ENCODE measurements around the gene SLC35A5. TPM values are rescaled to one million over a fixed set of nuclear protein-coding genes. Genes with fewer than 3 reads are reported as not detected.

Gene SLC35A5
- total and polyA plus RNA-seq, 2 of the 4 experiments (the other 2 are of a cell fraction) = 19.5 to 25.6 TPM

DNA sequence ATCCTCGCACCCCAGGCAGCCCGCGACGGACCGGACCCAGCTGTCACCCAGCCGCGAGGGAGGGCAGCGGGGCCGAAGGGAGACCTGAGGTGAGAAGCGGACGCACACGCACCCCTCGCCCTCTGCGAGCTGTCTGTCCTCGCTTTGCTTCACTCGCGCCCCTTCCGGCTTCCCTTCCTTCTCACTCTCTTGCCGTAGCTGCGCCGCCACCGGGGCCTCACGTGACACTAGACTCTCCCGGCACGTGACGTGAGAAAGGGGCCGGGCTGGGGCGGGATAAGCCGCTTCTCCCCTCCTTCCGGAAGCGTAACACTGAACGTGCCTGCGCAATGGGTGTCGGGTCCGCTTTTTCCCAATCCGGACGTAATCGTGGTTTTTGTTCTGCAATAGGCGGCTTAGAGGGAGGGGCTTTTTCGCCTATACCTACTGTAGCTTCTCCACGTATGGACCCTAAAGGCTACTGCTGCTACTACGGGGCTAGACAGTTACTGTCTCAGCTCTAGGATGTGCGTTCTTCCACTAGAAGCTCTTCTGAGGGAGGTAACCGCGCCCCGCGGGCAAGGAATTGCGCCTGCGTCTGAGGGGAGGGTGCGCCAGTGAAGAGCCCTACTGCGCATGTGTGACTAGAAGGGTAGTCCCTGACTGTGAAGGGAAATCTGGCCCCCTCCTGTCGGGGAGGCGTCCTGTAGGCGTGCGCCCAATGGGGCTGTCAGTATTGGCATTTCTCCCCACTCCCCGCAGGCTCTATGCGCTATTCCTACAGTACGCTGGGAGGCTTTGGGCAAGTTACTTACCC, at the start of gene SLC35A5, which contains the start of gene ATG3 (continued):
- peak; percentile 66; the same call in 1 of the 2 replicates for TF ChIP-seq MXI1 (IDR thresholded peaks at IDR 0.05; ENCODE audit: borderline replicate concordance, low read depth, low read length)

DNA sequence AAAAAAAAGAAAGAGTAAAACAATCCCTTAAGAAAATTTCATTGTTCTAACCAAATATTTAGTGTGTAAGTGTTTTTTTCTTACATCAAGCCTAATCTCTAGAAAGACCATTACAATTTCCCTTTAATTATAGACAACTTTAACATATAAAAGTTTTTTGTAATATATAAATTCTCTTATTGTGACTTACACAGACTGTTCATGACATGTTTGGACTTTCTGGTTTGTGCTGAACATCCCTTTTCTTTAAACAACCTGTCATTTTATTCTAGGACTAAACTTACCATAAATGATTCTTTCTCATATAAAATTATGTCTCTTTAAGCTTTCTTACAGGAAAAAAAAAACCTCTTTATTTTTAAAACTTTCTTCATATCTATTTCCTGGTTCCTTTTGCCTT, 49.5 kb upstream of the SLC35A5 start:
- H3K27ac ChIP-seq (ENCODE audit: insufficient read depth, low read length) = no peak overlapping the region
- no peak overlapping the region for H3K18ac ChIP-seq (ENCODE audit: low read depth, low read length)
- H3K9me1 ChIP-seq (ENCODE audit: insufficient read depth, low read length) = no peaks in the 10 kb centered on the region
- H4K20me1 ChIP-seq (ENCODE audit: insufficient read depth, low read length) = no peaks in the 10 kb centered on the region
- dilution Hi-C loops (cut with HindIII; ENCODE audit: low sequenced_read_pairs, unreplicated experiment) = loop anchor here (25.0 kb wide), 1 partner anchor 200 kb away; no protein-coding TSS in a partner anchor
- H3K9me3 ChIP-seq (ENCODE audit: control insufficient read depth, insufficient read depth, low read length) = no peaks in the 10 kb centered on the region
- no peak overlapping the region for H3K4me2 ChIP-seq (ENCODE audit: low read depth, low read length)
- H2BK15ac ChIP-seq (ENCODE audit: low read depth, low read length) = no peak overlapping the region
- DNase-seq (no peak), ATAC-seq (ENCODE audit: low read depth) (no peak)
- ChIA-PET CTCF (interaction anchor here (0.5 kb wide), 1 partner anchor 117 kb away, joined by 4 read pairs; no protein-coding TSS in a partner anchor), POLR2A (ENCODE audit: unreplicated experiment) (no interaction called here)
- in situ Hi-C loops (cut with MboI; ENCODE audit: low sequenced_read_pairs) = loop anchor here (25.0 kb wide), 1 partner anchor 375 kb away; the partner anchor contains the start of gene GCSAM
- BruUV-seq (replicated peaks) = no TSS peak
- no peak overlapping the region for H2AK5ac ChIP-seq (ENCODE audit: low read depth, low read length)
- H2BK20ac ChIP-seq (ENCODE audit: low read depth, low read length) = no peak overlapping the region
- no peak overlapping the region for H3K4me3 ChIP-seq (ENCODE audit: insufficient read depth, low read depth, low read length)
- H4K8ac ChIP-seq (ENCODE audit: low read depth in 2 of 2, low read length in 2 of 2) = no peak overlapping the region
- intact Hi-C loops (cut with micrococcal nuclease) = no loop called here
- H4K5ac ChIP-seq (ENCODE audit: low read depth, low read length) = no peak overlapping the region
- H3K14ac ChIP-seq (replicated peaks; ENCODE audit: low read depth, low read length) = no peak overlapping the region
- no peak overlapping the region for H2BK120ac ChIP-seq (ENCODE audit: low read depth, low read length)
- no peaks in the 10 kb centered on the region; the same call in 1 of the 2 replicates for H3K27me3 ChIP-seq (ENCODE audit: control insufficient read depth, insufficient read depth, low read length)
- H2AK9ac ChIP-seq (replicated peaks; ENCODE audit: low read depth, low read length, poor library complexity) = no peak overlapping the region
- no peaks in the 10 kb centered on the region for H3K79me1 ChIP-seq (ENCODE audit: low read depth in 1 of 2, low read length in 2 of 2)
- H2BK5ac ChIP-seq (ENCODE audit: low read depth, low read length, poor library complexity, severe bottlenecking) = no peak overlapping the region
- H3K36me3 ChIP-seq (ENCODE audit: control insufficient read depth, insufficient read depth, low read length) = no peaks in the 10 kb centered on the region
- no peak overlapping the region for H3K23ac ChIP-seq (ENCODE audit: low read depth, low read length)
- no peak overlapping the region for H3K56ac ChIP-seq (ENCODE audit: extremely low read depth, insufficient read depth, low read length)
- H3K9ac ChIP-seq (ENCODE audit: low read depth, low read length) = no peak overlapping the region
- TF ChIP-seq MAFK (IDR thresholded peaks at IDR 0.05; ENCODE audit: low read depth, low read length) (no peak), POLR2A (IDR thresholded peaks at IDR 0.05; ENCODE audit: low read depth, low read length) (no peak), USF2 (IDR thresholded peaks at IDR 0.05; ENCODE audit: low read depth, low read length) (no peak), FOS (IDR thresholded peaks at IDR 0.05; ENCODE audit: low read depth, low read length) (no peak), RFX5 (IDR thresholded peaks at IDR 0.05; ENCODE audit: low read depth, low read length) (no peak), BHLHE40 (IDR thresholded peaks at IDR 0.05; ENCODE audit: low read depth, low read length) (no peak), NFE2L2 (IDR thresholded peaks at IDR 0.05; ENCODE audit: low read depth, low read length) (no peak)
- H2AFZ ChIP-seq (replicated peaks; ENCODE audit: low read length, poor library complexity) = no peak overlapping the region
- no peak overlapping the region for H4K91ac ChIP-seq (ENCODE audit: insufficient read depth, low read depth, low read length)
- no peaks in the 10 kb centered on the region for H3K4me1 ChIP-seq (ENCODE audit: control insufficient read depth, insufficient read depth, low read length)
- no peak overlapping the region for H3K4ac ChIP-seq (ENCODE audit: low read depth, low read length)

All from IMR-90 (cell line).